AG08396 (cell line): ENCODE data around the gene HLA-DPB1.
"Not testable (repeated sequence)": the region's sequence is repeated elsewhere in the genome, so short reads cannot be mapped to it uniquely, and the experiment has no call there.

ENCODE experiments used
- DNase-seq: peaks from one replicate; pipeline ENCODE4 v3.0.0; 2012; ENCODE audit warnings: low spot score, mixed read lengths

HLA-DPB1 gene

DNA sequence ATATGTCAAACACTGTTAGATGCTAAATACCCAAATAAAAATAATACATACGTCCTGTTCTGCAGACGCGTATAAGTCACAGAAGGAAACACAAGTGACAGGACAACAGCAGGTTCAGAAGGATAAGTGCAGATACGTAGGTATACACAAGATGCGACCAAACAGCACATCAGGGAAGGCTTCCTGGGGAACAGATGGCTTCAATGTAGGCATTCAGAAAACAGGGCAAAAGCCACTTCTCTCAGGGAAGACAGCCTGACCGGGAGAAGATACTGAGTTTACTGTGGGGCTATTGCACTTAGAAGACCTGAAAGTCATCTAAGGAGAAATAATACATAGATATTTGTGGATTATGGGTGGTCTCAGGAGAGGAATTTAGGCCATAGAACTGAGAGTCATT is 4.2 kb upstream of the HLA-DPB1 start:
- no peak for DNase-seq

DNA sequence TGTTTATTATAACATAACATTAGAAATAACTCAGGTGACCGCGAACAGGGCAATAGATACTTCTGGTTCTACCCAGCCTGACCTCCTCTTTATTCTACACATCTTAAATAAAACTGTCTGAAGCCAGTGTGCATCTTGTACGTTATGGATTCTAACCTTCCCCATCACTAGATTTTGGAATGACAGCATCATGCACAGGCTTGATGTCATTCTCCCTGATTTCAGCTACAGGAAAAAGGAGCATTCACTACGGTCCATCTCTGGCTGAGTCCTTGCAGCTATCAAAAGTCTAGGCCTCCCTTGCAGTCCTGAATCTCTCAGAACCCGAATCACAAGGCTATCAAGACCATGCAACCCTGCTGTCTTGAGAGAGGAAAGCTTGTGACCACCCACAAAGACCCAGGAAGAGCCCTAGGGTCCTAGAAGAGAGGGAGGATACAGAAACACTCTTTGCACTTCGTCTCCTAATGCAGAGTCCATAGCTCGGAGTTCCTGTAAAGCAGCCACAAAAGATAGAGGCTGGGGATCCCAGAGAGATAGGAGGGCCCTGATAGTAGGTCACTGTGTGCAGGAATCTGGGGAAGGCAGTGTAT is 3.2 kb upstream of the HLA-DPB1 start:
- no peak for DNase-seq

DNA sequence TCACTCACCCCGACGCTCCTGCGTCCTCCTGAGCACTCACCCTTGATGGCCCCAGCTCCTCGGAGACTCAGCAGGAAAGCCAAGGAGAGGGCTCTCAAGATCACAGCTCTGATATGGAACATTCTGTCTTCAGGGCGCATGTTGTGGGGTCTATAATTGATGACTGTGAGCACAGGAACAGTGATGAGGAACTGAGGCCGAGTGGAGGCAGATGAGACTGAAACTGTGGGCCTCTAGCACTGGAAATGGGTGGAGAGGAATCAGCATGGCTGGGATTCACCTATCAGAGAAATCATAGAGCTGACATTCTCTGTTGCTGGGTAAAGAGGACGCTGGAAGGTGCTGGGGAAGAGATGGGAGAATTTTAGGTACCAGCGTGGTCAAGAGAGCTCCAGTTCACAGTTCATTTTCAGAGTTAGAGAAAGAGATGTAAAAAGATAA is 2.3 kb upstream of the HLA-DPB1 start, which contains the start of gene HLA-DPA1:
HLA-DPA1 (minus strand) TSS at position 219 of the 441 bp plus-strand sequence.
- peak; percentile 64 for DNase-seq

DNA sequence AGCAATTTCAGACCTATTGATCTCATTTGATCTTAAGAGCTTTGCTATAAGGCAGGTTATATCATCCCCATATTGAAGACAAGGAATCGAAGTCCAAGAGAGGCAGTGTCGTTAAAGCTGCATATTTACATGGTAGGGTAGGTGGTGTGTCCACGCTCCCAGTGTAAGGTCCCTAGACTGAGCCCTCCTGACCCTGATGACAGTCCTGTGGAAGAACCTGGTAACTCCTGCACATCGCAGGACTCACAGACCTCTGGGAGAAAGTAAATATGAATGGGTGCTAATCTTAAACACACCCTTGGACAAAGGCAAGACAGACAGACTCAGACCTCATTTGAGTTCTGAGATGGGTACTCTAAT is 602 bp upstream of the HLA-DPB1 start:
- no peak for DNase-seq

DNA sequence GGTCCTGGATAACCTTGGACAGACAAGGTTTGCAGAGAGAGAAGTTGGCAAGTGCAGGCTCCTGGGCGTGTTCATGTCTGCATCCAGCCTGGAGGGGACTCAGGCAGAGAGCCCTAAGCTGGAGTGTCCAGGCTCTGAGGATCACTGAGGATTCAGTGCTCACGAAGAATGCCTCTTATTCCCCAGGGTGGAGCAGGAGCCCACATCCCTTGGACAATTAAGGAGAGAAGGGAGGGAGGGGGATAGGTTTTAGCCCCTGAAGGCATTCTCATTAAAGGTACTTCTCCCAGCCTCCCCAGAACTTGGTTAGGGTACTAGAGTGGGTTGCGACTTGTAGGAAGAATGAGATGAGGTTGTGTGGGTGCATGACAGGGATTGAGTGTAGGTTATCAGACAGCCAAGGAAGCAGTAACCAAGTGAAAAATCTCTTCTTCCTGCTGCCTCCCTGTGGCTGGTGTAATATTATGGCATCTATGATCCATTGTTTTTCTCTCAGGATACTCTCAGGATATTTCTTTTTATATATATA is 680 bp downstream of the HLA-DPB1 start:
- no peak for DNase-seq

DNA sequence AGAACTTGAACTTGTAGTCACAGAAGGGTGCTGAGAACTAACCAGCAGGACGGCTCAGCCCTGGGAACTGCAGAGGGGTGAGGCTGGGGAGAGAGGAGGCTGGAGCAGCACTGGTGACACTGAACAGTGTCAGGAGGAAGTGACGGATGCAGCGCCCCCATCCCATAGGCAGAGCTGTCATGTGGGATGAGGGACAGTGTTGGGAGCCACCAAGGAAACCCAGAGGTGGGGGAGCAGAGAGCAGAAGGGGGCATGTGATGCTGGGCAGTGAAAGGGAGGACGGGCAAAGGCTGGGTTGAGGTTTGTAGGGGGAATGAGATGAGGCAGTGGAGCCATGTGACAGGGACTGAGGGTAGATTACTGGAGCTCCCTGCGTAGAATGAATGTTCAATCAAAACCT is 2.1 kb downstream of the HLA-DPB1 start:
- DNase-seq: no peak

DNA sequence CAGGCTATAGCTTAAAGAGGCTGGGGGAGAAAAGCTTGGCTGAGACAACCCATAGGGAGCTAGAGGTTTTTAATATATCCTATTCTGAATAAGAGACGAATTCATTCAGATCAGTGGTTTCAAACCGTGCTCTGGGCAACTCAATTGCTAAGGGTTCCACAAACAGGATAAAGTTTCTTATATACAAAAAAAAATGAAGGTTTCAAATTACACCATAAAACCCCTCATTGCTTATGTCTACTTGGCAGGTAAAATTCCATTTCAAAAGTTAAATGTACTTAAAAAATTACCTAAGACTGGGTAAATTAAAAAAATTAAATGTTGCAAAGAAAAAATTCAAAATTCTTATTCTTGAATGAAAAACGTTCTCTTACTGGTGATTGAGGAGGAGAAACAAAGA is 2.7 kb downstream of the HLA-DPB1 start:
- no peak for DNase-seq

DNA sequence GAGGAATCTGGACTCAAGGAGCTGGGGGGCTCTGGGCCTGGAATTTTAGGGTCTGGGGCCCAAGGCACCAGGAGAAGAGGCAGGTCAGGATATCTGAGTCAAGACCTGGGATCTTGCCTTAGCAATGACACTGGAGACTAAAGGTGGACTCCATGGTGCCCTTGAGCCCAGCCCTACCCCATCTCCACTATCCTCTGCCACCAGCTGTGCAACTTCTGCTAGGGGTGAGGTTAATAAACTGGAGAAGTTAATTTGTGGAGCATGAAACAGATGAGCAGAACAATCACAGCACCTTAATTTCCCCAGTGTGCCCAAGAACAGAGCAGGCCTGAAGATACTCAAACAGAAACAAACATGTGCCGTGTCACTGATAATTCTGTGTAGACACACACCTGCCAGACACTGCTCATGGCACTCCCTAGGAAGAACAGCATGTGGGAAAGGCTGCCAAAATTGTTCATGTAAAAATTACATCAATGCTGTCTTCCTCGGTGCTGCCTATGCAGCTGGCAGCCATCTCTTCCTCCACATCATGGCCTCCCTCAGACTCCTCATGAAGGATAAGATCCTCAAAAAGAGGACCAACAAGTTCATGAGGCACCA is 3.2 kb downstream of the HLA-DPB1 start:
- DNase-seq: no peak

DNA sequence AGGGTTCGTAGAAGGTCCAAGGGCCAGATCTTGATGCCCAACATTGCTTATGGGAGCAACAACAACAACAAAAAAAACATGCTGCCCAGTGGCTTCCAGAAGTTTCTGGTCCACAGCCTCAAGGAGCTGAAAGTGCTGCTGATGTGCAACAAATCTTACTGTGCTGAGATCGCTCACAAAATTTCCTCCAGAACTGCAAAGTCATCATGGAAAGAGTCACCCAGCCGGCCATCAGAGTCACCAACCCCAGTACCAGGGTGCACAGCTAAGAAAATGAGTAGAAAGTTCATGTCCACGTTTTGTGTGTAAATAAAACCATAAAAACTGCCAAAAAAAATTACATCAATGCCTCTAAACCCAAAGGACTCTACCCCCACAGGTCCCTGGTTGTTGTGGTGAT is 3.8 kb downstream of the HLA-DPB1 start:
- DNase-seq: no peak

DNA sequence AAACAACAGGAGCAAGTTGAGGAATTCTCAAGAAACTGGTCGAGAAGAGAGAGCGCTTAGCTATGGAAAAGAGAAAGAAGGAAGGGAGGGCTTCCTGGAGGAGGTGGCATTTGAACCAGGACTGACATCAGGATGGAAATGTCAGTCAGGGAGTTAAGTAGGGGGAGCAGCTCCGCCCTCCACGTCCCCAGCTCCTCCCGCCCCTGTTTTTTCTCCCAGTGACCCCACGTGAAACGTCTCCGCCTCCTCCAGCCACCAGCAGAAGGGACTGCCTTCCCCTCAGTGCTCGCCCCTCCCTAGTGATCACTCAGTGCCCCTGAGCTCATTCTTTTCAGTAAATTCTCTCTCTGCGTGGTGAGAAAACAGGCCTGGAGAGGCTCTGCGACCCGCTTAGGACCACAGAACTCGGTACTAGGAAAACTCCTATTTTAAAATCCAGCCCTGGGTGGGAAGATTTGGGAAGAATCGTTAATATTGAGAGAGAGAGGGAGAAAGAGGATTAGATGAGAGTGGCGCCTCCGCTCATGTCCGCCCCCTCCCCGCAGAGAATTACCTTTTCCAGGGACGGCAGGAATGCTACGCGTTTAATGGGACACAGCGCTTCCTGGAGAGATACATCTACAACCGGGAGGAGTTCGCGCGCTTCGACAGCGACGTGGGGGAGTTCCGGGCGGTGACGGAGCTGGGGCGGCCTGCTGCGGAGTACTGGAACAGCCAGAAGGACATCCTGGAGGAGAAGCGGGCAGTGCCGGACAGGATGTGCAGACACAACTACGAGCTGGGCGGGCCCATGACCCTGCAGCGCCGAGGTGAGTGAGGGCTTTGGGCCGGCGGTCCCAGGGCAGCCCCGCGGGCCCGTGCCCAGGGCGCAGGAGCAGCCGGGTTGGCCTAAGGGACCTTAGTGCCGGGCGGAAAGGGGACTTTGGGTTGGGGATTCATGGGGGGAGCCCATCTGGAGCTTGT is 4.6 kb downstream of the HLA-DPB1 start:
- DNase-seq: peak; percentile 77

DNA sequence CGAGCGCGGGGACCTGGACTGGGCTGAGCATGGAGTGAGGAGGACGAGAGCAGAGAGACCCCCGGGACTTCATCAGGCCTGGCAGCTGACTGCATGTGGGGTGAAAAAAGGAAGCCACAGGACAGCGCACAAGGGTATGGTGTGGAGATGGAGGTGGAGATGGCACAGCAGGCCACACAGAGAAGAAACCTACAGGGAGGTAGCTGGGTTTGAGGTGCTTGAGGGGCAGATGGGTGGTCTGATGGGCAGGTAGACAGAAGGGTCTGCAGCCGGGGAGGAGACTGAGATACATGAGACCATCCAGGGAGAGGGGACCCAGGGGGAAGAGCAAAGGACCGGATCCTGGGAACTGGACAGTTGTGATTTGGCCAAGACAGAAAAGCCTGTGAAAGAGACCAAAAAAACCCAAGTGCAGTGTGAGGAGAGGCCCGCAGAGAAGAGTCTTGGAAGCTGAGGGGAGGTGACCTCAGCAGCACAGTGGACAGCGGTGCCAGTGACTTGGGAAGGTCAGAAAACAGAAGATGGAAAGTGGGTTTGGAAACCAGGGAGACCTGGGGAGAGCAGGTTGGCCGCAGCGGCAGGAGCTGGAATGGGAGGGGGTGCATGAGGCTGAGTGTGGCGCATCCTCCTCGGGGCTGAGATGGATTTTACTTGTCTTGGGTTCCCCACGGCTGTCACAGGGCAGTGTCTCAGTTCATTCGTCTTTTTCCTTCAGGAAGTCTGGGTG is 5.5 kb downstream of the HLA-DPB1 start:
- DNase-seq: no peak

DNA sequence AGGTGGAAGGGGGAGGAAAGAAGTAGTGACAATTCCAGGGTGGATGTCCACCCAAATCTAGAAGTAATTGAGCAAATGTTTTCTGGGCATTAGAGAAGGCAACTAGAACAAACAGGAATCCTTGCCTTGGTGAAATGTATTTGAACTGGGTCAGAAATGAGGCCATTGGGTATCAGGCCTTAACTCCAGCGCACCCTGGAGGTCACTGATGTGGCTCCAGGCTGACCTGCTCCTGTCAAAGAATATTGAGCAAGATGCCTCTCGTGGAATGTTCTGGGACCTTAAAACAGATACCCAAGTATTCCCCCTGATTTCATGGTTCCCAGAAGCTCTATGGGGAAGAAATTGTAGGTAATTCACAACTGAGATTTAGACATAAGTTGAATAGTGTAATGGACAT is 6.9 kb downstream of the HLA-DPB1 start:
- peak; percentile 29 for DNase-seq

DNA sequence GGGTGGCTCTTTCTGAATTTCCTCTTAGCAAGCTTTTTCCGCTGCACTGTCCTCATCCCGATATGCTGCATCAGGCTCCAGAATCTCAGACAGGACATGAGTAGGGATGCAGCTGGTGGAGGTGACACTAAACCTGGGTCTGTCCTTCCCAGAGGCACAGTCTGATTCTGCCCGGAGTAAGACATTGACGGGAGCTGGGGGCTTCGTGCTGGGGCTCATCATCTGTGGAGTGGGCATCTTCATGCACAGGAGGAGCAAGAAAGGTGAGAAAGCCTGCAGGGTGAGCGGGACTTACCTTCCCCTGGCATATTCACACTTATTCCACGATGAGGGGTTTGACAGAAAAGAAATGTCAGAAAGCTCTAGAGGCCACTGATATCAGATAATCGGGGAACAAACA is 9.8 kb downstream of the HLA-DPB1 start:
- no peak for DNase-seq

DNA sequence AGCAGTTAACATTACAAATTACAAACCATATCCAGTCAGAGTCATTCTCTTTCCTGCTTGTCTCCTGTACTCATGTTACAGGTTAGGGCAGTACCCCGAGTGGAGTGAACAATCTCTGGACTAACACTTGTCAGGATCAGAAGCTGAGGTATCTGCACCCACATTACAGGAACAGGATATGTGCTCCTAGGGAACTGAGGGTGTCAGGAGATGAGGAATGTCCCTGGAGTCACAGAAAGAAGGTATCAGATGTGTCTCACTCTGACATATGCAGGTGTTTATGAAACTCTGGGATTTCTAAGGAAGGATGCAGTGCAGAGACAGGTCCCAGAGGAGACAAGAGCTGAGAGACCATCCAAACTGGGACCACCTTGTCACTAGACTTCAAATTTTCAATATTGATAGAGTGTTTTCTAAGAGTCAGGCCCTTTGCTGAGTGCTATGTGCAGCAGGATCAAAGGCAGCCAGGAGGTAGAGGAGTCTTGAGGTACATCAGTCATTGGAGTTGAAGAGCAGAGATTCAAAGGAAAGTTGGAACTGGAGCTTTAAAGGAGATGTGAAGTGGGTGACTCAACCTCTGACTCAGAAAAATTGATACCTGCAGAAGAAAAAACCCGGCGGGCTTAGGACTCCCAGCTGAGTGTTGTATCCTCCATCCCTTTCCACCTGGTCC is 12.6 kb downstream of the HLA-DPB1 start:
- DNase-seq: no peak

DNA sequence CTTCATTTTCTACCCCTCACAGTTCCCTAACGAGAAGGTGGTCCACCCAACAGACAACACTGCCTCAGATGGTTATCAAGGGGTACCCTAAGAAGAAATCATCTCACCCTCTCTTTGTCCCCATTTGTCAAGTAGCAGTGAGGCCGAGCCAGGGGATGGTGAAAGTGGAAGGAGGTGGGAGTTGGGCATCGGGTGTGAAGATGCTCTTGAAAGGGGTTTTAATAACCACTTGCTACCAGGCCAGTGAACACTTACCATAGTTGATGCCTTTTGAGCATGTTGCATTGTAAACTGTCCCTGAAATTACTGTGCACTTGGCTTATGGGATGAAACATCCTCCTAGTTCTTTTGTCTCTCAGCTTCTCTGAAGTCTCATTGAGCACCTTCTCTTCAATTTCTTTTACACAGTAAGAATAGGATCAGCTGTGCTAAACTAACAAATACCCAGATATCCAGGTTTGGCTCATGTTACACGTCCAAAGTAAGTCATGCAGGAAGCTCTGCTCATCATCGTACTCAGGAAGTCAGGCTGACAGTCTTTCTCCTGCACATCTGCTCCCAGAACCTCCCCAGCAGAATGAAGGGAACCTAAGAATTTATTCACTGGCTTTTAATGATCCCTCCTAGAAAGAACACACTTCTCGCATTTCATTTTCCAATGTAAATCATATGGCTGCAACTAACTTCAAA is 13.3 kb downstream of the HLA-DPB1 start:
- DNase-seq: no peak

DNA sequence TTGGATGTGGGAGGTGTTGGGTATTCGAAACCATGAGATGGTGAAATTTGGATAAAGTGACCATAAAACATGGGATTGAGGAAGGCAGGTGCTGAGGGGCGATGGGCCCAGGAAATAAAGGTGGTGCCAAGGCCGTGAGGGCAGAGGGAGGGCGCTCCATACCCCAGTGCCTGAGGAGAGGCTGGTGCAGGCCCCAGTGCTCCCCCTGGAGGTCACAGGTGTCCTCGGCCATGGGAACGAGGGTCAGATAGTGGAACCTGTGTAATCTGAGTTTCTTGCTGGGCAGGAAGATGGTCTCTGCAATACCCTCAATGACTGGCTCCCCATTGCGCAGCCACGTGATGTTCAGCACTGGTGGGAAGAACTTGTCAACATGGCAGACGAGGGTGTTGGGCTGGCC is 16.2 kb downstream of the HLA-DPB1 start:
- DNase-seq: peak; percentile 26

DNA sequence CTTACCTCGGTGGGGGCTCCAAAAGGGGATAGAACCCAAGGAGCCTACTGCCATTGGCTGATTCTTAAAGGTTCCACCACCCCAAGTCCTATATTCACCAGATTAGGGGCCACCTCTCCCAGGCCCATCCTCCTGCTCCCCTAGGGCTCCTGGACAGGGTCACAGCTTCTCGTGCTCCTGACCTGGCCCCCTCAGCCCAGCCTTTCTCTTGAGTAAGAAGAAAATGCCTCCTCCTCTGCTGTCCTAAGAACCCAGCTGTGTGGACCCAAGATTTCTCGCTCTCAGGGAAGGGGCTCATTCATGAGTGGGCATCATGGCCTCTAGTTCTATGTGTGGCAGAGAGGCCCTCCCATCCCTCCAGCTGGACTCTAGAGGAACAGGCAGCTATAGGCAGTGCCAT is 16.6 kb downstream of the HLA-DPB1 start:
- no peak for DNase-seq

DNA sequence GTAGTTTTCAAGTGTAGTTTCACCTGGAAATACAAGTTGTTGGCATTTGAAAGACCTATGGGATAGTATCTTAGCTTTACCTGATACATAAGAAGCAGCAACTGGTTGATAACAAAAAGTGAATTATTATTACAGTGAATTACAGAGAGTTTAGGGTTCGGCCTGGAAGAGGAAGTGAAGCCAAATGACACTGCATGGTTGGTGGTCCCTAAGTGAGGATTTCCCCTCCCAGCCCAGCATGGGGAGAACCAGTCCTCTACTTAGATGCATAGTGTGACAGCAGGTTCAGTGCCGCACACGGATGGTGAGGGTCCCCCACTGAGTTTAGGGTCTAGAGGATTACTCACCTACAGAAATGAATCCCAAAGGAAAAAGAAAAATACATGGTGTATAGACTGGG is 18.1 kb downstream of the HLA-DPB1 start:
- DNase-seq: no peak

DNA sequence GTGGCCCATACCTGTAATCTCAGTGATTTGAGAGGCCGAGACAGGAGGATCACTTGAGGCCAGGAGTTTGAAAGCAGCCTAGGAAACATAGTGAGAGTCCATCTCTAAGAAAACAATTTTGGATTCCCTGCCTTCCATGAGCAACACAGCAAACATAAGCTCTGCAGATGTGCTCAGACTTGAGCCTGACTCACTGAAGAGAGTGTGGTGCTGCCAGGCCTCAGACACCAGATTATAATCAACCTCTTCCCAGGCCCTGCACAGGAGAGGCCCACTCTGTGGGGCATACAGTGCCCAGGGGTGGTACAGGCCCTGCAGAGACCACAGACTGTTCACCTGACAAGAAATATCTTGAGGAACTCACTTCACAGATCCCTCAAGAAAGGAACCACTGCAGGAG is 19.9 kb downstream of the HLA-DPB1 start:
- no peak for DNase-seq

DNA sequence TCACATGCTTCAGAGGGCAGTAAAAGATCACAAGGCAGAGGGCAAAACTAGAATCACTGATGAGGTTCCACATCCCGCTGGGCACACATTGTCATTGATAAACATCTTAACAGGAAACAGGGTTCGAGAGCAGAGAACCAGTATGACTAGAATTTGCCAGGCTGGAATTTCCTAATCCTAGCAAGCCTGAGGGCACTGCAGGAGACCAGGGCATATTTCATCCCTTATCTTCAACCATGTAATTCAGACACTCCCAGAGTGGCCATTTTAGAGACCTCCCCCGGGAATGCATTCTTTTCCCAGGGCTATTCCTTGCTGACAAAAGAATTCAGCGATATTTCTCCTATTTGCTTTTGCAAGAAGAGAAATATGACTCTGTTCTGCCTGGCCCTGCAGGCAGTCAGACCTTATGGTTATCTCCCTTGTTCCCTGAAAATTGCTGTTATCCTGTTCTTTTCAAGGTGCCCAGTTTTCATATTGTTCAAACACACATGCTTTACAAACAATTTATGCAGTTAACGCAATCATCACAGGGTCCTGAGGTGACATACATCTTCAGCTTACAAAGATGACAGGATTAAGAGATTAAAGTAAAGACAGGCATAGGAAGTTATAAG is 25.4 kb downstream of the HLA-DPB1 start:
- not testable (repeated sequence) for DNase-seq

DNA sequence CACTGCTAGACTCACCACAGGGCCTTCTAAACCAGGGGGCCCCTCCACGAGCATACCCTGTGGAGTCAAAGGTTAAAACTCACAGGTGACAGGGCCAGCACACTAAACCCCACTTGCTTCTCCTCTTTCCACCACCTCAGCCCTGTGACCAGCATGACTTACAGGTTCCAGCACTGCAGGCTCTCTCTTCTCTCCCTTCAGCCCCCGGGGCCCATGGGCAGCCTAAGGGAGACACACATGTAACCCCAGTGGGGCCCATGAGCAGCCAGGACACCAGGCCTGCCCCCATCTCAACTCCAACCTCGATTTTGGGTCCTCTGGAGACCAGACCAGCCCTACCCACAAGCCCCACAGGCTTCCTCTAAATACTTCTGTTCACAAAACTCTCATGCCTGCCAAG is 28.0 kb downstream of the HLA-DPB1 start:
- no peak for DNase-seq
